SK-N-SH treated with all-trans-retinoic acid at 6 μM for 48 hours (cell line): ENCODE measurements around the gene GATA5.

Experiments
- ATAC-seq: fragments of 200-7000 bp; cut with Tn5 transposase; 3 replicates; pipeline ENCODE4 v1.9.1; 2020; ENCODE audit warnings: mild to moderate bottlenecking, moderate library complexity
- ARNTL ChIP-seq: fragments of 450-650 bp; formaldehyde crosslinking; IDR thresholded peaks from 2 replicates; pipeline ENCODE4 v1.5.0; 2020; ENCODE audit warnings: low read depth, mild to moderate bottlenecking, moderate library complexity, borderline replicate concordance
- BACH2 ChIP-seq: fragments of 250-450 bp; sonication (Bioruptor Pico); IDR thresholded peaks from 2 replicates; pipeline ENCODE4 v1.9.0; 2021; ENCODE audit warnings: mild to moderate bottlenecking, borderline replicate concordance
- CSDC2 ChIP-seq: fragments of 250-450 bp; sonication (Bioruptor Pico); IDR thresholded peaks from 2 replicates; pipeline ENCODE4 v1.5.0; 2020; ENCODE audit warnings: mild to moderate bottlenecking, moderate library complexity
- CSRNP3 ChIP-seq: fragments of 250-450 bp; sonication (Bioruptor Pico); IDR thresholded peaks from 2 replicates; pipeline ENCODE4 v1.5.1; 2021; ENCODE audit warnings: mild to moderate bottlenecking, moderate library complexity
- ESRRG ChIP-seq: fragments of 250-450 bp; sonication (Bioruptor Pico); IDR thresholded peaks from 2 replicates; pipeline ENCODE4 v1.6.1; 2021; ENCODE audit warnings: mild to moderate bottlenecking
- GLIS3 ChIP-seq: fragments of 250-450 bp; sonication (Bioruptor Pico); IDR thresholded peaks from 2 replicates; pipeline ENCODE4 v1.5.0; 2020; ENCODE audit warnings: mild to moderate bottlenecking, moderate library complexity
- ISL1 ChIP-seq: fragments of 250-450 bp; sonication (Bioruptor Pico); IDR thresholded peaks from 2 replicates; pipeline ENCODE4 v2.1.2; 2022; ENCODE audit warnings: mild to moderate bottlenecking, moderate library complexity
- OSR1 ChIP-seq: fragments of 250-450 bp; sonication (Bioruptor Pico); IDR thresholded peaks from 2 replicates; pipeline ENCODE4 v1.8.0; 2022; ENCODE audit warnings: moderate library complexity, mild to moderate bottlenecking, inconsistent platforms
- PATZ1 ChIP-seq: fragments of 250-450 bp; sonication (Bioruptor Pico); IDR thresholded peaks from 2 replicates; pipeline ENCODE4 v1.8.0; 2020; ENCODE audit warnings: mild to moderate bottlenecking, moderate library complexity, borderline replicate concordance
- POU6F1 ChIP-seq: fragments of 250-450 bp; sonication (Bioruptor Pico); IDR thresholded peaks from 2 replicates; pipeline ENCODE4 v1.8.0; 2021; ENCODE audit warnings: low read depth, mild to moderate bottlenecking, moderate library complexity, borderline replicate concordance
- PPARA ChIP-seq: fragments of 250-450 bp; sonication (Bioruptor Pico); IDR thresholded peaks from 2 replicates; pipeline ENCODE4 v1.5.0; 2020; ENCODE audit warnings: mild to moderate bottlenecking, borderline replicate concordance
- TCF4 ChIP-seq: fragments of 250-450 bp; sonication (Bioruptor Pico); IDR thresholded peaks from 2 replicates; pipeline ENCODE4 v1.8.0; 2021; ENCODE audit warnings: mild to moderate bottlenecking, moderate library complexity, borderline replicate concordance
- TOX ChIP-seq: fragments of 250-450 bp; sonication (Bioruptor Pico); IDR thresholded peaks from 2 replicates; pipeline ENCODE4 v1.8.0; 2021; ENCODE audit warnings: mild to moderate bottlenecking, moderate library complexity, borderline replicate concordance
- TSHZ2 ChIP-seq: fragments of 250-450 bp; sonication (Bioruptor Pico); IDR thresholded peaks from 2 replicates; pipeline ENCODE4 v1.5.0; 2020; ENCODE audit warnings: mild to moderate bottlenecking, moderate library complexity
- ZC3H10 ChIP-seq: fragments of 250-450 bp; sonication (Bioruptor Pico); IDR thresholded peaks from 2 replicates; pipeline ENCODE4 v1.5.1; 2021; ENCODE audit warnings: mild to moderate bottlenecking, moderate library complexity
- ZFP30 ChIP-seq: fragments of 450-650 bp; formaldehyde crosslinking; IDR thresholded peaks from 2 replicates; pipeline ENCODE4 v1.5.0; 2022; ENCODE audit warnings: mild to moderate bottlenecking, moderate library complexity
- ZNF565 ChIP-seq: fragments of 450-650 bp; formaldehyde crosslinking; conservative IDR thresholded peaks from 2 replicates; pipeline ENCODE4 v1.5.0; 2020; ENCODE audit warnings: low read depth, mild to moderate bottlenecking, moderate library complexity
- ZNF8 ChIP-seq: fragments of 450-650 bp; formaldehyde crosslinking; IDR thresholded peaks from 2 replicates; pipeline ENCODE4 v1.5.0; 2020; ENCODE audit warnings: mild to moderate bottlenecking, moderate library complexity

The GATA5 gene

GRCh38 chr20:62416651-62417637, 58.9 kb downstream of the GATA5 start:
- TF ChIP-seq TCF4 (CRISPR knock-in tag) (no peak), ZC3H10 (CRISPR knock-in tag) (no peak), GLIS3 (CRISPR knock-in tag) (no peak), CSDC2 (CRISPR knock-in tag) (no peak), ZNF8 (no peak), BACH2 (no peak), ISL1 (no peak), POU6F1 (CRISPR knock-in tag) (no peak), OSR1 (CRISPR knock-in tag) (no peak), ZFP30 (CRISPR knock-in tag) (no peak), TSHZ2 (CRISPR knock-in tag) (no peak), PATZ1 (no peak), TOX (CRISPR knock-in tag) (no peak), ESRRG (CRISPR knock-in tag) (no peak)
- TF ChIP-seq, all 23 proteins: peak for 0
- no peak for ATAC-seq

- ATAC-seq: no peak
- TF ChIP-seq CSRNP3 (CRISPR knock-in tag) (no peak), GLIS3 (CRISPR knock-in tag) (no peak), PPARA (no peak), PATZ1 (no peak), CSDC2 (CRISPR knock-in tag) (no peak), ZNF565 (CRISPR knock-in tag) (no peak), ARNTL (no peak), TCF4 (CRISPR knock-in tag) (no peak), POU6F1 (CRISPR knock-in tag) (no peak)
Measured at GRCh38 chr20:62415354-62416111, 60.3 kb downstream of the GATA5 start.
